HUDEP-2 (cell line): ENCODE data around the gene SLC25A45.
A peak's percentile ranks its signal among the peaks of the same experiment; 100 is the strongest.

Experiments used
- DNase-seq, 76 experiments: peaks; one replicate each; lab custom pipeline; 2025; ENCODE audit not compliant: unreplicated experiment in 76 of 76; lab: John Stamatoyannopoulos, UW

The SLC25A45 gene

DNA sequence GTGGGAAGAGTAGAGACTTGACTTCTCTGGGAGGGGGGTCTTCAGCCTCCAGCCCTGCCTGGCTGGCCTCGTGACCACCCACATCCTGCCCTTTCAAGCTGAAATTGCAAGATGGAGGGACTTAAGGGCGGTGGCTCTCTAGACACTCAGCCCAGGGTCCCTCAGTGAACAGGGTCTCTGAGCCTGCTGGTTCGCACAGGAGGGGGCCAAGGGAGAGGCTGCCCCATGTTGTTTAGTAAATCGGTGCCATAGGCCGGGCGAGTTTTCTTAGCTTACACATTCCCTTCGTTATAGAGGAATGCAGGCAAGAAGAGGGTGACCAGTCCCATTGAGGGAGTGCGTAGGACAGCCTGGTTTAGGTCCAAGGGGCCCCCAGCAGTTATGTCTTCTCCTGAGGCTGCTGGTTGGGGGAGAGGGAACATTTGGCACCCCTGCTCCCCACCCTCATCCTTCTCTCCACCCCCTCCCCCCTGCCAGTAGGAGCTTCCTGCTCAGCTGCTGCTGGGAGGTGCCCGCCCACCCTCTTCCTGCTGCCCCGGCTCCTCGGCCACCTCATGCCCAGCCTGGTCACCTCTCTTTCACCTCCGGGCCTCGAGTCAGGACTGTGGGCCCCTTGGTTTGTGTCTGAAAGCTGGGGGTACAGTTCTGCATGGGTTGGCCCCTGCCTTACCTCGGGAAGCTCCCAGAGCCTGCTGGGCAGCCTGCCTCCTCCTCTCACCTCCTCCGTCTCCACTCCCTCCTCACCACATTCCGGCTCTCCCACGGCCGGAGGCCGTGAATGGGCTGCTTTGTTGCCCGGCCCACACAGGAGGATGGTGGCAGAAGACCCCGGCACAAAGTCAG, 7.9 kb upstream of the SLC25A45 start:
- no peak for DNase-seq

DNA sequence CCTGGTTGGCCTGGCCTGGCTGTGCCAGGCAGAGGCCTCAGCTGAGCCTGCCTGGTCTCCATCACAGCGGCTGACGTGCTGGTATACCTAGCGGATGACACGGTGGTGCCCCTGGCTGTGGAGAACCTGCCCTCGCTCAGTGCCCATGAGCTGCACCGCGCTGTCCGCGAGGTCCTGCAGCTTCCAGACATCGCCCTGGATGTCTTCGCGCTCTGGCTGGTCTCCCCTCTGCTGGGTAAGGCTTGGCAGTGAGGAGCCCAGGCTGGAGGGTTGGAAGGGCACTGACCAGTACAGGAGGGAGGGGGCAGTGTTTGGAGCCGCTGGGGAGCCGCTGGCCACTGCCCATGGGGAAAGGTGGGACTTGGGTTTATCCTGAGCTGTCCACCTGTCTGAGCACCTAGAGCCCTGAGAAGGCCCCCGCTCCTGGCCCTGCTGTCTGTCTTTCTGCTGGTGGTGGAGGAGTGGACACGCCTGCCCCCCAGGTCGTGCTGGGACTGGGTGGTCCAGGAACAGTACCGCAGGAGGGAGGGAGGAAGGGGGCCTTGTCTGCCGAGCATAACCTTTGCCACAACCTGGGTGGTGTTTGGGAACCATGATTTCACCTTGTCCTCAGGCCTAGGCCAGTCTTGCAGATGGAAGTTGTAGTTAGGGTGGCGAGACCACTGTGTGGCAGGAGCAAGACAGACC, 7.0 kb upstream of the SLC25A45 start:
- no peak for DNase-seq

DNA sequence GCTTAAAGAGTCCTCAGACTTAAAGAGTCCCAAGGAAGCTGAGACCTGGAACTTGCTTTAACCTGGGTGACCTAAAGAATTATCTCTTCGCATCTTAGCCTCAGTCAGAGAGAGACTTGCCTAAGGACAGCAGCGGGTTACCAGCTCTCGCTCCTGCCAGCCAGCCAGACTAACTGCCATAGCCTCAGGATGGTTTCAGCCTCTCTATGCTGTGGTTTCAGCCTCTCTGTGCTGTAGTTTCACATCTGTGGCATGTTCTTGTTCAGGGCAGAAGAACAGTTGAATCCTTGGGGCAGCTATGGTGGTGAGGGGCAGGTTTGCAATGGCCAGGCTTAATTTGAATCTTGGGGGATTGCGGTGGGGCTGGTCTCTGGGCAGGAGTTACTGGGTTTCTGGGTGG, 6.3 kb upstream of the SLC25A45 start:
- no peak for DNase-seq

DNA sequence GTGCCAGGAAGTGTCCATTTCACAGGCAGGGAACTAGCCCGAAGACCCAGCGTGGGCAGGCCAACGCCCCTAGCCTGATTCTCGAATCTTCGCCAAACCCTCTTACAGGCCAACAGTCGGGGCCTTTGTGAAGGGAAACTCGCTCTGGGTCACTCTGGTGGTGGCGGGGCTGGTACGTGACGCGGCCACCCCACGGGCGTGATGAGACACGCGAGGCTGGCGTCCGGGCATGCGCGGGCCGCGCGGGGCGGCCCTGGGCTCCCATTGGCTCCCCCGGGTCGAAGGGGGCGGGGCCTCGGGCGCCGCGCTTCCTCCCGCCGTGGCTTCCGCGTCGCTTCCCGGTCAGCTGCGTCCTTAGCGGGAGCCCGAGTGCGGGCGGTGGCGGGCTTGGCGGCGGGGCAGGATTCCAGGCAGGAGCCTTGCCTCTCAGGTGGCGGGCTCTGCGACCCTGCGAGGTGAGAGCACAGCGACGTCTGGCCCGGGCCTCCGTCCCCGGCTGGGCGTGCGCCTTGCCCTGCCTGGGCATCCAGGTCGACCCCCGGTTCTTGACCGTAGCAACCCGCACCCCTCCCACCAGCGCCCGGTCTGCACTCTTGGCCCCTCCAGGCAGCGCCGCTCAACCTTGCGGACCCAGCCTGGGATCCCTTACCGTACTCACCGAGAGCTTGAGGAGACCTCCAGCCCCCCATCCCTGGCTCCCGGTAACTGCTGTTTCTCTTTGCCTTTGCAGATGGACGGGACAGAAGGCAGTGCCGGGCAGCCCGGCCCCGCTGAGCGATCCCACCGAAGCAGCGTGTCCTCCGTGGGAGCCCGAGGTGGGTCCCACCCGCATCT, 4.1 kb upstream of the SLC25A45 start, which contains the start of gene FRMD8:
FRMD8 (plus strand) TSS at position 331 of the 834 bp plus-strand sequence; CDS start at position 731, 400 bp downstream.
- peak in 70 of 76 experiments; percentile 4 to 84 (median 69) for DNase-seq

DNA sequence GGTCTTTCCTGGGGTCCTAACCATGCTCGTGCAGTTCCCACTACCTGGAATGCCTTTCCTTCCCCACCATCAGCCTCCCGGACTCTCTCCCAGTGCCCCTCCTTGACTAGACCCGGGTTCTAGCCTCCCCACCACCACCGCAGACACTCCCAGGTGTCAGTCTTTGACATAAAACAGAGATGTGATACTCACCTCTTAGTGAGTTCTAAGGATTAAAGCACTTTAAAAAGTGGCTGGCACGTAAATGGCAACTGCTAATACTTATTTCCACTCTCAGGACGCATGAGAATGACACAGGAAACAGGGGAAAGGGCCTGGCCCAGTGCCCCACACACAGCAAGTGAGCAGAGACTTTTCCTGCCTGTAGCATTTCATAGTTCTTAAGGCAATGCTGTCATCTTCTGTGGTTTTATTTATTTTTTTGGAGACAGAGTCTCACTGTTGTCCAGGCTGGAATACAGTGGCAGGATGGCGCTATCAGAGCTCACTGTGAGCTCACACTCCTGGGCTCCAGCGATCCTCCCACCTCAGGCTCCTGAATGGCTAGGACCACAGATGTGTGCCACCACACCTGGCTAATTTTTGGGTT, 1.9 kb upstream of the SLC25A45 start:
- DNase-seq = no peak

DNA sequence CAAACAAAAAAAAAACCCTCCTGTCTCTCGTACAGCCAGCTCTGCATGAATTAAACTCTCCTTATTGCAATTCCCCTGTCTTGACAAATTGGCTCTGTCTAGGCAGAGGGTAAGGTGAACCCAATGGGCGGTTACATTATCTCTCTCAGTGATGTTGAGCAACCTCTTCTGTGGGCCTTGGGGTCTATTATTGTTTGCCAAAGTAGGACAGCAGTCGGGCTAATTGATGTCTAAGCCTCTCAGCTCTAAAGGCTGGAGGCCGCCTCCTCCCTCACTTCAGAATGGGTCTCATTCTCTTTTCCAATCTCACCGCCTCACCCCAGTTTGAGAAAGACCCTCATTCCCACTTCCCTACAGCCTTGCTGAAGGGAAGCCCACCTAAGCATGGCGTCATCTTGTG, 1.3 kb upstream of the SLC25A45 start:
- no peak for DNase-seq

DNA sequence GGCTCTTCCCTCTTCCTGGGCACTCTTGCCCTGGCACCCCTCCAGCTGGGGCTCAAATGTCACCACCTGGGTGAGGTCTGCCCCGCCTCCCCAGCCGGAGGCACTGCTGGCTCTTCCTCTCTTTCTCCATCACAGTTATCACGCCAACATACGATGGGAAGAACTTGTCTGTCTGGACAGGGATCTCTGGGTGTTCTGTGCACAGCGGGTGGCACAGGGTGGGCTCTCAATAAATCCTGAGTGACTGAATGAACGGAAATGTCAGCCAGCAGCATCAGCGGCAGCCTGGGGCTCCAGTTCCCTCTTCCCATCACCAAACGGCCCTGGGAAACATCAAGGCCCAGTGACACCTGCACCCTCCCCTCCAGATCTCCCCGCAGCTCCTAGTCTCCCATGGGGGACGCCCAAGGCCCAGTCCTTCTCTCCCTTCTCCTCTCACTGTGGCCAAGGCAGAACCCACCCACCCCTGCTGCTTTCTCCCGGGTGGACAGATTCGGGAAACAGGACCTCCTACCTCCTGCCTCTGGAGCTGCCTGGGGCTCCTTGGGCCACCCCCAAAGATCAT, 440 bp upstream of the SLC25A45 start:
- peak in 2 of 76 experiments; percentile 55 to 62 for DNase-seq

DNA sequence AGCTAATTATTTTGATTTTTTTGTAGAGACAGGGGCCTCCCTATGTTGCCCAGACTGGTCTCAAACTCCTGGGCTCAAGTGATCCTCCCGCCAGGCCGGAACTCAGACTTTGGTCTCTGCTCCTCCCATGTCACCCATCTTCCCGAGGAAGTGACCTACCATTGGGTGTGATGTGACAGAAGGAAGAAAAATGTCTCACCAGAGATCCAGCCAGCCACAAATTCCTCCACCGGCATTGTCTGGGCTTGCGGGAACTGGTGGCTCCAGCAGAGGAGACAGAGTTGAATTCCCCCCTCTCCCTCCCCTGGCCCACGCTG, 772 bp downstream of the SLC25A45 start:
- DNase-seq = peak in 9 of 76 experiments; percentile 34 to 77 (median 52)

DNA sequence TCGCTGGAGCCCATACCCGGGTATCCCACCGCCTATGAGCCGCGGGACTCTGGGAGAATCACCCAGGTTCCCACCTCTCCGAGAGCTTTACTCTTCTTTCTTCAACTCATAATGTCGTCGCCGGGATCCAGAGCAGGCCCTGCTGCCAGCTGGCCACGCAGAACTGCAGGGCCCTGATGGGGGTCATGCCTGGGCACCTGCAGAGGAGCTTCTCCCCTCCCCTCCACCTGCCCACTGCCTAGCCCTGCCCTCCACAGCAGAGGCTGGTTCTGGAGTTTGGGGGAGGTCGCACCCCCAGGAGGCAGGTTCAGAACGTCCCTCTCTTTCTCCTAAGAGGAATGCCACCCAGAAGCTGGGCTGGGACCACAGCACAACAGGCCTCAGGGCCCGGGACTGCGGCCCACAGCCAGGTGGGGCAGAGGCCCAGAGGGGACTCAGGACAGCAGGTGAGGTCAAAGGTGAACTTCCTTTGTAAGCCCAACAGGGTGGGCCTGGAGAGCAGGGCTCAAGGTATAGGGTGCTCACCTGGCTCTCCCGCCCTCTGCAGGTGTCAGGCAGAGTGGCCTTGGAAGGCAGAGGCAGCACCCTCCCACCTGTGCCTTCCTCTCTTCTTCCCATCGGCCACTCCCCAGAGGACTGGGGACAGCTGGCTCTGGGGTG, 1.9 kb downstream of the SLC25A45 start:
- DNase-seq = no peak

DNA sequence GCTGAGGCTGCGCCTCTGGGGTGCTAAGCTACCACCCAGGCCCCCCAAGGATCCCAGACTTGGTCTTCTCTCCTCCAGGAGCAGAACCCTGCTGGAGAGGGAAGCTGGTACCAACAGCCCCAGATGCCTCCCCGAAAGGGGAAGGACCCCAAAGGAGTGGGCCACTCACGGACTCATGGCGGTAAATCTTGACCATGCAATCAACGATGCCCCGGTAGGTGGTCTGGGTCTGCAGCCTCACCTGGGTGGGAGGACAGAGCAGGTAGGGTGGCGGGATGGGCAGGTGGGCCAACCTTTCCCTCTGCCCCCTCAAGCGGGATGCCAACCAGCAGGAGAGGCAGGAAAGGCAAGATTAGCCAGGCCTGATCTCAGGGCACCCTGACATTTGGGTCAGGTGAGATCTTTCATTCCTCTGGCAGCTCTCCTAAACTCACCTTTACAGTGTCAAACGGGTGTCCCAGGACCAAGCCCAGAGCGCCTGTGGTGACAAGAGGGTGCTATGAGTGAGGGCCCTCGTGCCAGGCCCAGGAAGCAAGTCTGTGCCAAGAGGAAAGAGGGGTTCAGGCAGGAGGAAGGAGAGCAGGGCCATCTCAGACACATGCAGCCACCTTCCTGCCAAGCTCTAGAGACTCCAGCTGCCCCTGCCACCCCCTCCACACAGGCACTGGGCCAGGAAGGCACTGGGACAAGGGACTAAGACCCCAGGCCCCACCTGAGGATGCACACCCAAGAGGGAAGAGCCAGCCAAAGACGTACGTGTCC, 2.6 kb downstream of the SLC25A45 start:
- DNase-seq = no peak

DNA sequence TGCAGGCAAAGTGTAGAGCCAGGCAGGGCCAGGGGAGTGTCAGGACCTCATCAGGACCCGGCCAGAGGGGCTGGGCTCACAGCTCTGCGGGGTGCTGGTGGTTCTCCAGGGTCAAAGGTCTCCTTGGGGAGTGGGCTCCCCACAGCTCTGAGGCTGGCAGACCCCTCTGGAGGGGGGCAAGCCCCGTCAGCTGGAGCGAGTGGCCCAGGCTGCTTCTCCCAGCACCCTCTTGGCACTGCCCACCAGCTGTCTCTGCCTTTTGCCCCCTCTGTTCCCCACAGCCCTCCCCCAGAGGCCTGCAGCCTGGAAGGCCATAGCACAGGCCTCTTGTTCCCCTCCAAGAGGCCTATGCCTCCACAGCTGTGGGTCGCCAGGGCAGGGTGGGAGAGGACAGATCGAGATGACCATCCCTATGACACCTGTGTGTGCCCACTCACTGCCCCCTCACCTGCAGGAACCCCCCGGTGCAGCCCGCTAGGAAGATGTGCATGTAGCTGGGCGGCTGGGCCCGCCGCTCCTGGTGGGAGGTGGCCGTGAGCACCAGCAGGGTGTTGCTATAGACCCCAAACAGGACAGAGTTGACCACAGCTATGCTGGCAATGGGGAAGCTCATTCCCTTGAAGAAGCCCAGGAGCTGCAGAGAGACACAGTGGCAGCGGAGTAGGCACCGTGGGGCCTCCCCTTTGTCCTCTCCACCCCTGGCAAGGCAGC, 3.4 kb downstream of the SLC25A45 start:
- no peak for DNase-seq

DNA sequence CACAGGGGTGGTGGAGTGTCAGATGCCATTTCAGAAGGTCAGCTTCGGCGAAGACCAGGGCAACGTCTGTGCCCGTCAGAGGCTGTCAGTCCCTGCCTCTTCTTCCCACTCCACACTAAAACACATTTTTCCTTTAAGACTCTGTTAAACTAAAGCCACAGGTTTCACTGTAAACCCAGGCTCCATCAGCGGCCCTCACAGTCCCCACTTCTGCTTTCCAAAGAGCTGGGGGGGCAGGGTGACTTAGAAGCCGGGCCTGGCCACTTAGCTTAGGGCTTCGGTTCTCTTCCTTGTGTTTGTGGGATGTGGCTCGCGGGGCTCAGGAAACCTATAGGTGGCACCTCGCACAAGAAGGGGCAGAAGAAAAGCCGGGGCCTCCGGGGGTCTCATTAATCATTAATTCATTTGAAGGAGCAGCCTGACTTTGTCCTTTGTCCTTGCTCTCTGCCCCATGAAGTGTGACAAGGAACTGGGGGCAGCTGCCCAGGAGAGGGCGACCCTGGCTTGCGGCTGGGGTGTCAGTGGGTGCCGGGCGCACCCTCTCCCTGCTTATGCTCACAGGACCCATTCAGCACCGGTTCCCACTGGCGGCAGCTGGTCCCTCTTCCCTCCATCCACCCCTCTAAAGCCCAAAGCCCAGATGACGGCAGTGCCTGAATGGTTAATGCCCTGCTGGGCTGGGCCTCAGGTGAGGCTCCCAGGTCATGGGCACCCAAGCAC, 4.1 kb downstream of the SLC25A45 start:
- peak in 1 of 76 experiments; percentile 7 for DNase-seq

DNA sequence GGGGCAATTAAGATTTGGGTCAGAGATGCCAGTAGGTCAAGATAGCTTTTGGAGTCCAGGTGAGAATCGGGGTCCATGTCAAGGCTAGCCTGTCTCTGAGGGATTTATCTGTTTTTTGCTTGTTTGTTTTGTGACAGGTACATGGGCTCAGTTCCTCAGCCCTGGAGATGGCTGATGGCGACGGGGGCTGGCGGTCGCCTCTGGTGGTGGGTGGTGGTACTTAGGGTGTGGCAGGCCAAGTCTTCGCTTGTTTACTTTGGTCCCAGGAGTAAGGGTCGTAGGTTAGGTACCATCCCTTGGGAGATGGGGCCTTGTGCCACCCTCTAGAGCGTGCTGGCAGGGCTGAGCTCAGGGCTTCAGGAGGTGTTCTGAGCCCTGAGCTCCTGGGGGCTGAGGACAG, 4.7 kb downstream of the SLC25A45 start:
- DNase-seq = no peak

DNA sequence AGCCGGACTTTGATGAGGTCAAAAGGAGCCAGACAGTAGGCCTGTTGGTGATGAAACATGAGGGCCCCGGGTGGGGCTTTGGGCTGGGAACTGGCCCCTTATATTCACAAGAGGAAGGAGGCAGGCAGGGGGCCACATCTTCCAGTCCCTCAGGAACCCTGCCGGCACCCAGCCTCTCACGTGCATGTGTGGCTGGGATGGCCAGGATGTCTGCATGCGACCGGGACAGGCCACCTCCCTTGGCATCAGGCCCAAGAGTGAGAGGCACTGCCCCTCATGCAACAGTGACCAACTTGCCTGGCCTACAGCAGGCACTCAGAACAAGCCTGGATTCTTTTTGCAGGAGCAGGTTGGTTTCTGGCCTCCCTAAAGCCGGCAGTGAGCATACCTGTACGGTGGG, 5.4 kb downstream of the SLC25A45 start:
- no peak for DNase-seq

DNA sequence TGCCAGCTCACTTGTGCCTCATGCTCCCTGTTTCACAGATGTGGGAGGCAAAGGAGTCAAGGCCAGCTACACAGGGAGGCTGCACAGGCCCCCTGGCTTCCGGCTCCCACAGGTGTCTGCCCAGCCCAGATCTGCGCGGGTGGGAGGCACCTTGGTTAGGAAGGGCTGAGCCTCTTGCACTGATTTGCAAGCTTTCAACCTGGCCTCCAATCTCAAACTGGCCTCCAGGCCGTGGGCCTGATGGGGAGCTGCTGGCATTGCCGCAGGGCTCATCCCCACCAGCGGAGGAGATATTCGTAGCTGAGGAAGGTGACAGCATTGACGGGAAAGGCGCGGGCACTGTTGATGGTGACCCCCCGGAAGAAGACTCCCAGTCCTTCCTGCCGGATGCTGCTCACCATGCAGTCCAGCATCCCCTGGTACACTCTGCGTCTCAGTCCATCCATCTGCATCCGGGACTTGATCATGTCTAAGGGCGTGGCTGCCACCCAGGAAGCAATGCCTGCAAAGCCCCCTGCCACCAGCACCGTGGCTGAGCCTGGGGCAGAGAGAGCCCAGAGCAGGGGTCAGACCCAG, 6.2 kb downstream of the SLC25A45 start:
- no peak for DNase-seq

DNA sequence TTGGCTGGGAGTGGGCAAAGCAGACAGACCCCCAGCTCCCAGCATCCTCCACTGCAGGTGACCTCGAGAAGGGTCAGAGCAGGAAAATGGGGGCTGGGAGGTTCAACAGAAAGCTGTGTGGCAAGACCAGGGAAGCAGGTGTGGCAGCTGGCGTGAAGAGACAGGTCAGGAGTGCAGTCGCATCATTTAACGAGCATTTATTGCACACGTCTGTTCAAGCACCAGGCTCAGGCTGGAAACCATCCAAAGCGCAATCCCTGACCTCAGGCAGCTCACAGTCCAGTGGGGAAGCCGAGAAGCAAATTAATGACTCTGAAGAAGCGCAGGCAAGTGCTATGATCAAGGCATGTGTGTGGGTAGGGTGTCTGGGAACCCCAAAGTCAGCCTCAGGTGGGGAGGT, 7.4 kb downstream of the SLC25A45 start:
- DNase-seq = no peak

DNA sequence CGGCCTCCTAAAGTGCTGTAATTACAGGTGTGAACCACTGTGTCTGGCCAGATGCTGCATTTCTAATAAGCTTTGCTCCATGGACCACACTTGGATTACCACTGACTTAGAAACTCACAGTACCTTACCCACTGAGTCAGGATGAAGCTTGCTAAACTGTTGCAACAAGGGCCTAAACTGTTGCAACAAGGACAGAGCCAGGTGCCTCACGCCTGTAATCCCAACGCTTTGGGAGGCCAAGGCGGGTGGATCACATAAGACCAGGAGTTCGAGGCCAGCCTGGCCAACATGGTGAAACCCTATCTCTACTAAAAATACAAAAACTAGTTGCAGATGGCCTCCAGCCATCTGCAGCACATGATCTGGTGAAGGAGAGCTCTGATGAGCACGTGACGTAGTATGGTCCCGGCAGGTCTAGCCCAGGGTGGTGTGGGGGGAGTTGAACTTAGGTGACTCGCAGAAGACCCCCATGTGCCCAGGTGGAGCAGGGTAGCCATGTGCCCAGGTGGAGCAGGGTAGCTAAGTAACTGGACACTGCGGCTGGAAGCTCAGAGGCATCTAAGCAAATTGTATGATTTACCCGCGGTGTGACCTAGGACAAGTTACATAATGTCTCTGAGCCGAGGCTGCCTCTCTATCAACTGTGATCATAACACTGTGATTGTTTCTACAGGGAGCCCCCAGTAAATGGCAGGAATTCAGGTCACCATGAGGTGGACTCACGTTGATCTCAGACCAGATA, 8.4 kb downstream of the SLC25A45 start:
- DNase-seq = no peak
